ENCODE results near the gene MRPS26. TPM values are rescaled to one million over a fixed set of nuclear protein-coding genes. Genes with fewer than 3 reads are reported as not detected.
"Not testable (repeated sequence)": the region's sequence is repeated elsewhere in the genome, so short reads cannot be mapped to it uniquely, and the experiment has no call there.

MRPS26 gene
- total and polyA plus RNA-seq, 7 experiments from 2014 or later: 22.2 to 94.2 (median 30.9) TPM

GRCh38 chr20:3022559-3023490, 23.0 kb upstream of the MRPS26 start:
- Mint-ChIP-seq H3K36me3 (peaks cover 15 to 57% (median 29%) of the 10 kb centered on the region in 5 donors), H3K27ac (peak overlapping the region in 4 of 9 donors; percentile 13 to 83 (median 48))
- H3K27ac ChIP-seq (ENCODE audit: low read depth, low read length); POLR2A ChIA-PET; H3K4me3 Mint-ChIP-seq; H3K9me3 Mint-ChIP-seq; intact Hi-C loops (cut with micrococcal nuclease); H3K4me1 ChIP-seq (ENCODE audit: control insufficient read depth in 2 of 2, insufficient read depth in 2 of 2, low read length in 2 of 2); ATAC-seq; H3K27me3 ChIP-seq (ENCODE audit: control insufficient read depth in 2 of 2, insufficient read depth in 2 of 2, low read length in 2 of 2); H3K9me3 ChIP-seq (ENCODE audit: control insufficient read depth in 2 of 3, low read length in 3 of 3); DNase-seq; H3K4me3 ChIP-seq (ENCODE audit: low read length); H3K4me1 Mint-ChIP-seq; H3K27me3 Mint-ChIP-seq; CTCF ChIA-PET: not testable (repeated sequence)
- H3K36me3 ChIP-seq (ENCODE audit: control insufficient read depth in 2 of 3, insufficient read depth in 3 of 3, low read length in 3 of 3): peaks cover 9 to 70% (median 10%) of the 10 kb centered on the region in 3 experiments

- peak overlapping the region in 1 of 9 donors; percentile 6 for H3K27ac Mint-ChIP-seq
- peaks cover 0 to 1% (median 0%) of the 10 kb centered on the region in 11 donors for H3K9me3 Mint-ChIP-seq
- CTCF ChIA-PET: no interaction called here
- POLR2A ChIA-PET: interaction anchor here (0.5 kb wide), 1 partner anchor 172 kb away, joined by 4 read pairs; no protein-coding TSS in a partner anchor
- H3K27me3 ChIP-seq (ENCODE audit: control insufficient read depth in 2 of 2, insufficient read depth in 2 of 2, low read length in 2 of 2): no peaks in the 10 kb centered on the region
- peaks cover 15 to 44% (median 17%) of the 10 kb centered on the region in 5 donors for H3K36me3 Mint-ChIP-seq
- no peak overlapping the region for H3K4me3 ChIP-seq (ENCODE audit: low read length)
- no peaks in the 10 kb centered on the region for H3K27me3 Mint-ChIP-seq
- ATAC-seq (no peak), DNase-seq (no peak)
- peaks cover 0 to 3% (median 0%) of the 10 kb centered on the region in 7 donors for H3K4me1 Mint-ChIP-seq
- no peaks in the 10 kb centered on the region for H3K4me1 ChIP-seq (ENCODE audit: control insufficient read depth in 2 of 2, insufficient read depth in 2 of 2, low read length in 2 of 2)
- no peak overlapping the region for H3K4me3 Mint-ChIP-seq
- intact Hi-C loops (cut with micrococcal nuclease): no loop called here
- peaks cover 12 to 83% (median 15%) of the 10 kb centered on the region in 3 experiments for H3K36me3 ChIP-seq (ENCODE audit: control insufficient read depth in 2 of 3, insufficient read depth in 3 of 3, low read length in 3 of 3)
- no peak overlapping the region for H3K27ac ChIP-seq (ENCODE audit: low read depth, low read length)
- no peaks in the 10 kb centered on the region for H3K9me3 ChIP-seq (ENCODE audit: control insufficient read depth in 2 of 3, low read length in 3 of 3)
These were observed 17.9 kb upstream of the MRPS26 start for GRCh38 chr20:3027987-3028386.

GRCh38 chr20:3031524-3032147, 14.2 kb upstream of the MRPS26 start:
- peaks cover 0 to 6% (median 0%) of the 10 kb centered on the region in 7 donors for H3K4me1 Mint-ChIP-seq
- H3K4me3 Mint-ChIP-seq: no peak overlapping the region
- H3K27me3 ChIP-seq (ENCODE audit: control insufficient read depth in 2 of 2, insufficient read depth in 2 of 2, low read length in 2 of 2): no peaks in the 10 kb centered on the region
- peaks cover 12 to 44% (median 23%) of the 10 kb centered on the region in 5 donors for H3K36me3 Mint-ChIP-seq
- no peak overlapping the region for H3K27ac ChIP-seq (ENCODE audit: low read depth, low read length)
- CTCF ChIA-PET: no interaction called here
- H3K4me1 ChIP-seq (ENCODE audit: control insufficient read depth in 2 of 2, insufficient read depth in 2 of 2, low read length in 2 of 2): no peaks in the 10 kb centered on the region
- DNase-seq (no peak), ATAC-seq (no peak)
- H3K9me3 ChIP-seq (ENCODE audit: control insufficient read depth in 2 of 3, low read length in 3 of 3): no peaks in the 10 kb centered on the region
- POLR2A ChIA-PET: no interaction called here
- H3K27me3 Mint-ChIP-seq: no peaks in the 10 kb centered on the region
- H3K4me3 ChIP-seq (ENCODE audit: low read length): no peak overlapping the region
- intact Hi-C loops (cut with micrococcal nuclease): no loop called here
- peaks cover 11 to 75% (median 27%) of the 10 kb centered on the region in 3 experiments for H3K36me3 ChIP-seq (ENCODE audit: control insufficient read depth in 2 of 3, insufficient read depth in 3 of 3, low read length in 3 of 3)
- peaks cover 0 to 2% (median 0%) of the 10 kb centered on the region in 11 donors for H3K9me3 Mint-ChIP-seq
- H3K27ac Mint-ChIP-seq: no peak overlapping the region

- Histone ChIP-seq H3K27ac (ENCODE audit: low read depth, low read length) (no peak overlapping the region), H3K9me3 (ENCODE audit: control insufficient read depth in 2 of 3, low read length in 3 of 3) (no peaks in the 10 kb centered on the region), H3K36me3 (ENCODE audit: control insufficient read depth in 2 of 3, insufficient read depth in 3 of 3, low read length in 3 of 3) (peaks cover 18 to 75% (median 30%) of the 10 kb centered on the region in 3 experiments), H3K4me3 (ENCODE audit: low read length) (no peak overlapping the region), H3K27me3 (ENCODE audit: control insufficient read depth in 2 of 2, insufficient read depth in 2 of 2, low read length in 2 of 2) (no peaks in the 10 kb centered on the region), H3K4me1 (ENCODE audit: control insufficient read depth in 2 of 2, insufficient read depth in 2 of 2, low read length in 2 of 2) (no peaks in the 10 kb centered on the region)
- ChIA-PET CTCF (no interaction called here), POLR2A (no interaction called here)
- intact Hi-C loops (cut with micrococcal nuclease): no loop called here
- H3K27me3 Mint-ChIP-seq: no peaks in the 10 kb centered on the region
- peaks cover 0 to 6% (median 0%) of the 10 kb centered on the region in 7 donors for H3K4me1 Mint-ChIP-seq
- H3K9me3 Mint-ChIP-seq: peaks cover 0 to 2% (median 0%) of the 10 kb centered on the region in 11 donors
- H3K36me3 Mint-ChIP-seq: peaks cover 11 to 39% (median 16%) of the 10 kb centered on the region in 5 donors
- no peak for ATAC-seq
- DNase-seq: no peak
- no peak overlapping the region for H3K4me3 Mint-ChIP-seq
- H3K27ac Mint-ChIP-seq: no peak overlapping the region
These were observed 13.2 kb upstream of the MRPS26 start for GRCh38 chr20:3032624-3033023.

- H3K36me3 Mint-ChIP-seq: peaks cover 8 to 44% (median 14%) of the 10 kb centered on the region in 5 donors
- peaks cover 0 to 2% (median 0%) of the 10 kb centered on the region in 11 donors for H3K9me3 Mint-ChIP-seq
- Histone ChIP-seq H3K36me3 (ENCODE audit: control insufficient read depth in 2 of 3, insufficient read depth in 3 of 3, low read length in 3 of 3) (peaks cover 21 to 65% (median 27%) of the 10 kb centered on the region in 3 experiments), H3K27ac (ENCODE audit: low read depth, low read length) (no peak overlapping the region), H3K9me3 (ENCODE audit: control insufficient read depth in 2 of 3, low read length in 3 of 3) (no peaks in the 10 kb centered on the region), H3K4me1 (ENCODE audit: control insufficient read depth in 2 of 2, insufficient read depth in 2 of 2, low read length in 2 of 2) (no peaks in the 10 kb centered on the region), H3K4me3 (ENCODE audit: low read length) (no peak overlapping the region), H3K27me3 (ENCODE audit: control insufficient read depth in 2 of 2, insufficient read depth in 2 of 2, low read length in 2 of 2) (no peaks in the 10 kb centered on the region)
- H3K4me1 Mint-ChIP-seq: peaks cover 0 to 15% (median 4%) of the 10 kb centered on the region in 7 donors
- DNase-seq: no peak
- CTCF ChIA-PET: interaction anchor here (1.2 kb wide), 1 partner anchor 17 kb away, joined by 3 read pairs; no protein-coding TSS in a partner anchor
- POLR2A ChIA-PET: no interaction called here
- H3K27me3 Mint-ChIP-seq: no peaks in the 10 kb centered on the region
- no peak overlapping the region for H3K27ac Mint-ChIP-seq
- no peak for ATAC-seq
- no peak overlapping the region for H3K4me3 Mint-ChIP-seq
- intact Hi-C loops (cut with micrococcal nuclease): no loop called here
These were observed 8.2 kb upstream of the MRPS26 start for GRCh38 chr20:3037654-3038053.

DNA sequence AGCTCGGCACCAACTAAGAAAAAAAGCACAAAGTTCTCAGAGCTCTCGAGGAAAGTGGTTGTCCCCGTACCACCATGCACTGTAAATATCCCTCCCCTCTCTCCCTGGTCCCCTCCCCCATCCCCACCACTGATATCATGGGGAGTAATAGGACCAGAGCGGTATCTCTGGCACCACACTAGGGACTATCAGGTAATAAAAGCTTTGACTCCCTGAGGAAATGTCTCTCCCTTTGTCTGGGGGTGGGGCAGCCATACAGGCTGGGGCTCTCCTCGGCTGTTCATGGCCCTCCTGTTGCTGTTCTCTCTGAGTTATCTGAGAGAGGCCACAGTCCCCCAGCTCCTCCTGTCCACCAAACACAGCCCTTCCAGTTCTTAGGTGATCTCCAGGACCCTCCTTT, 7.4 kb upstream of the MRPS26 start:
- peaks cover 21 to 59% (median 27%) of the 10 kb centered on the region in 3 experiments for H3K36me3 ChIP-seq (ENCODE audit: control insufficient read depth in 2 of 3, insufficient read depth in 3 of 3, low read length in 3 of 3)
- H3K27ac Mint-ChIP-seq: peak overlapping the region in 3 of 9 donors; percentile 61 to 74 (median 72)
- H3K9me3 Mint-ChIP-seq: peaks cover 0 to 2% (median 0%) of the 10 kb centered on the region in 11 donors
- ChIA-PET POLR2A (no interaction called here), CTCF (interaction anchor here (1.2 kb wide), 1 partner anchor 16 kb away, joined by 3 read pairs; no protein-coding TSS in a partner anchor)
- no peak for ATAC-seq
- no peaks in the 10 kb centered on the region for H3K9me3 ChIP-seq (ENCODE audit: control insufficient read depth in 2 of 3, low read length in 3 of 3)
- no peaks in the 10 kb centered on the region for H3K4me1 ChIP-seq (ENCODE audit: control insufficient read depth in 2 of 2, insufficient read depth in 2 of 2, low read length in 2 of 2)
- H3K27ac ChIP-seq (ENCODE audit: low read depth, low read length): no peak overlapping the region
- intact Hi-C loops (cut with micrococcal nuclease): no loop called here
- H3K4me3 Mint-ChIP-seq: no peak overlapping the region
- H3K27me3 ChIP-seq (ENCODE audit: control insufficient read depth in 2 of 2, insufficient read depth in 2 of 2, low read length in 2 of 2): no peaks in the 10 kb centered on the region
- no peaks in the 10 kb centered on the region for H3K27me3 Mint-ChIP-seq
- no peak overlapping the region for H3K4me3 ChIP-seq (ENCODE audit: low read length)
- DNase-seq: no peak
- H3K36me3 Mint-ChIP-seq: peaks cover 8 to 44% (median 14%) of the 10 kb centered on the region in 5 donors
- H3K4me1 Mint-ChIP-seq: peaks cover 0 to 15% (median 4%) of the 10 kb centered on the region in 7 donors

All from naive thymus-derived CD4-positive, alpha-beta T cell (primary cell).